Measurements from ENCODE around the gene SMARCA2.

GRCh38 chr9:2216591-2216990, 201.4 kb downstream of the SMARCA2 start:
- TF ChIP-seq ZBTB33 (IDR thresholded peaks at IDR 0.05) (no peak), NR2F2 (IDR thresholded peaks at IDR 0.05) (no peak), CTCF (IDR thresholded peaks at IDR 0.05; ENCODE audit: low read depth, low read length, missing input control) (no peak), ATF3 (IDR thresholded peaks at IDR 0.05) (no peak), SP1 (IDR thresholded peaks at IDR 0.05) (no peak), RXRA (IDR thresholded peaks at IDR 0.05) (no peak), TAF1 (conservative IDR thresholded peaks at IDR 0.05) (no peak), YY1 (IDR thresholded peaks at IDR 0.05) (no peak), REST (IDR thresholded peaks at IDR 0.05) (no peak)

All from liver (tissue), 3 donors.